ENCODE measurements around the gene MKLN1.
"Not testable (repeated sequence)": the region's sequence is repeated elsewhere in the genome, so short reads cannot be mapped to it uniquely, and the experiment has no call there.

The MKLN1 gene

GRCh38 chr7:131501930-131502685 is 174.4 kb downstream of the MKLN1 start:
- DNase-seq (ENCODE audit: low read depth), result no peak

DNA sequence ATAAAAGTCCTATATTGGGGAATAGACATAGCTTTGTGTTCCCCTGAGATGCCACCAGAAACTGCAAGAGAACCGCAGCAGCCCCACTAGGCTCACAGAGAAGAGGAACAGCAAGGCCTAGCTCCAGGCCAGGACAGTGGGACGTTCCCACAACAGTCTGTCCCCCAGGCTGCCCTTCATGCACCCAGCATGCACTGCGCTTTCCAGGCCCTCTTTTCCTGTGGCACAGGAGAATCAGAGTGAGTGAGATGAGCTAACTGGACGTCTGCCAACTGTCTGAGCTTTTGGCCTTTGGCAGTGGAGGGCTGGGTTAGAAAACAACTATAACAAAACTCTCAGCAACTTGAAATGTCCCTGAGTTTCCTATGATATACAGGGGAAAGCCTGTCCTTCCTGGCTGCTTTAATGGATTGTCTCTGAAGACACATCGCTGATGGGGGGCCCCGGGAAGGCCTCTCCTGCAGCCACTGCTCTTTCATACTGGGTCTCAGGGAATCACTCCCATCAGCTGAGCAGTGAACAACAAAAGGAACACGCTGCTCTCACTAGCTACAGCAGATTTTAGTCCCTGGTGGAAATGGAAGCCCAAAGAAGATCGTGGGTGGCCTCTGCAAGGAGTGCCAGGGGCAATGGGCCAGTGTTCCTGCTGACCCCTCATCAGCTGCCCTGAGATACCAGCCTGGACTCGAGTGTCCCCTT is 175.3 kb downstream of the MKLN1 start:
- no peak for DNase-seq (ENCODE audit: low read depth)

DNA sequence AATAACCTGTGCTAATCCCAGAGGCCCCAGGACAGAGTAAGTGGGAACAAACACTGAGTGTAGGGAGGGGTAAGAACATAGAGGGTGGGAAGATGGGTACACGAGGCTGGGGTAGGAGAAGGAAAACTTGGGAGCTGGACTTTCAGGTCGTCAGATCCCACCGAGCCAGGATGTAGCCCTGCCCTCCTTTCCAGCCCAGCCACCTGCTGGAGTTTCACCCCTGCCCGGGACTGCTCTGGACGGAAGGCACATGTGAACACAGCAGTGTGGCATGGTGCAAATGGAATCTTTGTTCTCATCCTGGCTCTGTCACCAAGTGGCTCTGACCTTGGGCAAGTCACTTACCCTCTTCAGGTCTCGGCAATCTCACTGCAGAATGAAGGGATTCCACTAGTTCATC is 176.0 kb downstream of the MKLN1 start:
- no peak for DNase-seq (ENCODE audit: low read depth)

DNA sequence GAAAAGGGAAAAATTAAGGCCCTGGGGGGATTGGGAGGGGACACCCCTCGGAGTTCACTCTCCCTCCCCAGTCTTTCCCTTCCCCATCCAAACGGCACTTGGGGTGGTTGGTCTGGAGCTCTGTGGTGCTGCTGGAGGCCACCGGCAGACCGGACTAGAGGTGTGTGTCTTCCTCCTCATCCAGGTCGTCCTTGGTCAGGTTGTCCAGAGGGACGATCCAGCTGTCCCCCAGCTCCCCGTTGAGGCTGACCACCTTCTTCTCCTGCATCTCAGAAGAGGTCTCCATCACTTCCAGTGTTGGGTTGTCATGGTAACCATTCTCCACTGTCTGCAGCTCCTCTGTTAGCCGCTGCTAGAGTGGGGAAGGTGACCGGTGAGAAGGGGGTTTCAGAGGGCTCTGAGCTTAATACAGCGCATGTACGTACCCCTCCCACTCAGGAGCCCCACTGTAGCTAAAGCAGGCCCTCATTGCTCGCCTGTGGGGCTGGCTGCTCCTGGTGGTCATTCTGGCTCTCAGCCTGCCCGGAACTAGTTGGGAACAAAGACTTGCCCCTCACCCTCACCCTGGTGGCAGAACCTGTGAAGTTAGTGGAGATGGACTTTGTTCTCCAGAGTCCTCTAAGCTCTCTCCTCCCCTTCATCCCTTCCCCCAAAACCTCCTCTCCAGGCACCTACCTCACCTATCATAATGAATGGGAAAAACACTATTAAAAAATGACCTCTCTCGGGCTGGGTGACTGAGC is 176.7 kb downstream of the MKLN1 start:
- DNase-seq (ENCODE audit: low read depth), result no peak

DNA sequence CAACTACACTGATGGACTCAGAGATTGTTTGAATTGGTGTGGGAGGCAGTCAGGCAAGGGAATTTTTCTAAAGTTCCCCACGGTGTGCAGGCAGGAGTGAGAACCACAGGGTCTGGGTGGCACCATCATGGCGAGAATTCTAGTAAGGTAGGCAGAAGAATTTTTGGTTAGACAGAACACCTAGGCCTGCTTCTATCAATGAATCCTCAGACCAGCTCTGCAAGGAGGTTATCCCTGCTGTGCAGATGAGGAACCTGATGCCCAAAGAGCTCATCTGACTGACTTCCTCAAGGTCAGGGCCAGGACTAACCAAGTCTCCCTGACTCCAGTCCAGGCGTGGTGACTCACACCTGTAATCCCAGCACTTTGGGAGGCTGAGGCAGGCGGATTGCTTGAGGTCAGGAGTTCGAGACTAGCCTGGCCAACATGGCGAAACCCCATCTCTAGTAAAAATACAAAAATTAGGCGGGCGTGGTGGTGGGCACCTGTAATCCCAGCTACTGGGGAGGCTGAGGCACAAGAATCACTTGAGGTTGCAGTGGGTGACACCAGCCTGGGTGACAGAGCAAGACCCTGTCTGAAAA is 177.5 kb downstream of the MKLN1 start:
- not testable (repeated sequence) for DNase-seq (ENCODE audit: low read depth)

DNA sequence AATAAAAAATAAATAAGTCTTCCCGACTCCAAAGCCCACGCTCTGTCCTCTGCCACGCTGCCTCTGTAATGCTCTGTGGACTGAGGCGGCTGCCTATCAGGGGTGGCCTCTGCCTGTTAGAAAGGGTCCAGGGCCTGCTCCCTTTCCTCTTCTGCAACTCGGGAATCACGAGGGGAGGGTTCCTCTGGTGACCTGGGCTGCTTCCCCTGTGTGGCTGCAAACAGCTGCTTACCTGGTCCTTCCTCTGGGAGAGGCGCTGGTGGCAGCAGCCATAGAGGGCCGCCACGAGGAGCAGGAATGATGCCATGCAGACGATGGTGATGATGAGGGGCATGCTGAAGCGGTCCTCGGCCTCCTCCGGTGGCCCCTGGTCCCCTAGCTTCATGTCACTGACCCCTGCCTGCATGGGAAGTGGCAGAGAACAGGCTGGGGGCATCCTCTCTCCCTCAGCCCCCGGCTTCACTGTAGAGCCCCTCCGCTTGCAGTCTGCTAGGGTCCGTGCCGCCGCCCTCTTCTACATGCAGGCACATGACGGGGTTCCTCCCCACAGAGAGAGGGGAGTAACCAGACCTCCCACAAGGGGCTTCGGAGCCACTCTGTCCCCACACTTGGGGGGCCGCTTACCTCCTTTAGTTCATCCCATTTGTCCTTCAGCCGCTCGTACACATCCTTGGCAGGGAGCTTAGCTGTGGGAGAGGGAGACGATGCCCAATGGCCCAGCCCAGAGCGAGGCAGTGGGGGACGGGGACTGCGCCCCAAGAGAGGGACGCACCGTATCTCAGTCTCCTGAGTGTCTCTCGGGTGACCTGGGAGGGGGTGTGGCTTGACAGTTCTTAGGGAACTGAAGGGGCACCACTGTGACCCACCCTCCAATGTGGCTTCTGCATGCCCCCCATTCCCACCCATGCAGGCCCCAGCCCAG is 178.2 kb downstream of the MKLN1 start:
- no peak for DNase-seq (ENCODE audit: low read depth)

- DNase-seq (ENCODE audit: low read depth), result no peak
These were observed 178.9 kb downstream of the MKLN1 start for GRCh38 chr7:131506597-131506996.

DNA sequence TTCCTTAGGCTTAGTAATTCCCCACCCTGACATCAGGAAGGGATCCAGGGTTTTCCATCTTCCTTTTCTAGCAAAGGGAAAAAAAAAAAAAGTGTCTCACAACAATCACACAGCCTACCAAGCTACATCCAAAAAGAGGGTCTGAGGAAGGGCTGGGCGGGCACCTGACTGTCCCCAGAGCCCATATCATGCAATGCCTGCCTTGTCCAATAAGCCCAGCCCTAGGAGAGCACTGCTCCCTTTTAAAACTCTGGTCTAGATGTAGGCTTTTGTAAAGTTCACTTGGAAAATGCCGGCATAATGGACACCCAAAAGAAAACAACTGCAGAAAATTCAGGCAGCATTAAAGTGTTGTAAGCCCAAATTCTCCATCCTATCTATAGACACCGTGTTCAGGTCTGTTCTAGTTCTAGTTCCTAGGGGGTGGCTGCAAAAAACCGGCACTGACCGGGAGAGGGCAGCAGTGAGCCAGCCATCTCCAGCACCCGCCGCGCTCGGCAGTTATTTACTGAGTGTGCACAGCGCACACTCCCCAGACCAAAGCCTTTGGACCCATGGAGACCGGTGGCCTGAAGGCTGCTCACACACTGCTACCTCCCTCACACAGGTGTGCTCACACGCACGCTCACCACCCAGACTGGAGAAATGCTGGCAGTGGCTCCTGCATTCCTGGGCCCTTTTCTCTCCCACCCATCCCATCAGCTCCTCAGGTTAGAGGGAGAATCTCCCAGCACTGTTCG is 180.1 kb downstream of the MKLN1 start:
- peak; percentile 68 for DNase-seq (ENCODE audit: low read depth)

- no peak for DNase-seq (ENCODE audit: low read depth)
These were observed 181.2 kb downstream of the MKLN1 start for GRCh38 chr7:131508754-131509486.

DNA sequence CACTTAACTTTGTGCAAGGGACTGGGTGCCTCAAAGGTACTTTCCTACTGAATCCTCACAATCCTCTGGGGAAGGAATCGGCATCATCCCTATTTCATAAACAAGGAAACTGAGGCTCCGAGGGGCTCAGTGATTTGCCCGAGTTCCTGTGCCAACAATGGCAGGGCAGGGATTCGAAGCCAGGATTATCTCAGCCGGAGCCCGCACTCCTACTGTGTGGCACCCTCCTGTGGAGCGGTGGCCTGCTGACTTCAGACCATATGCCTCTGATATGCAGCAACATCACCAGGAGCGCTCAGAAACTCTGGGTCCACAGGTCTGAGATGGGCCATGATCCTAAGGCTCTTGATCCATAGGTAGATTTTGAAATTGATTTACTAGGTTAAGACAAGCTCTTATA is 182.1 kb downstream of the MKLN1 start:
- no peak for DNase-seq (ENCODE audit: low read depth)

GRCh38 chr7:131511071-131511470 is 183.4 kb downstream of the MKLN1 start:
- no peak for DNase-seq (ENCODE audit: low read depth)

DNA sequence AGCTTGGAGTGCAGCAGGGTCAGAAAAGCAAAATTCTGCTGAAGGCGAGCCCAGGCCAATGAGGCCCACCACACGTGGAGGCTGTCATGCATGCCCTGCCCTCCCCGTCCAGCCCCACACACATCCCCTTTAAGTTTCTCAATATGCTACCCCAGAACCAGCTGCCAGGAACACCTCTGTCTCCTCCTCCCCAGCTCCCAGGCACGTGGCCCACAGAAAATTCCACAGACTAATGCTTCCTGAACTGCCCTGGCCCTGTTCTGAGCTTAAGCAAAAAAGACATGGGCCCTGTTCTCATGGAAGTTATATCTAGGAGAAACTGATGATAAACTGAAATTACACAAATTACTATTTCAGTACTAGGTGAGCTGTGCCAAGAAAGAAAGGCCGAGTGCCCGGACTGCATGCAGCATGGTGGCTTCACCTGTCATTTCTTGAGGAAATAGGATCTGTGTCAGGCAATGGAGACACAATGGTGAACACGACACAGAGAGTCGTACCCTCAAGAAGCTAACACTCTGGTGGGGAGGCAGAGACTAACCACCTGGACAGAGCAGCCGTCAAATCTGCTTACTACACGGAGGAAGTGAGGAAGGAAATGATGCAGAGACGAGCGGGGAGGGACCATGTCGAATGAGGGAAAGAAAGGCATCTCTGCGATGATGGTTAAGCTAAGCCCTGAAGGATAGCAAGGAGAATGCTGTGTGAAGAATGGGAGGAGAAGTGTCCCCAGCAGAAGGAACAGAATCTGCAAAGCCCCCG is 184.3 kb downstream of the MKLN1 start:
- no peak for DNase-seq (ENCODE audit: low read depth)

GRCh38 chr7:131513245-131514061 is 185.8 kb downstream of the MKLN1 start:
- DNase-seq (ENCODE audit: low read depth), result peak; percentile 68

DNA sequence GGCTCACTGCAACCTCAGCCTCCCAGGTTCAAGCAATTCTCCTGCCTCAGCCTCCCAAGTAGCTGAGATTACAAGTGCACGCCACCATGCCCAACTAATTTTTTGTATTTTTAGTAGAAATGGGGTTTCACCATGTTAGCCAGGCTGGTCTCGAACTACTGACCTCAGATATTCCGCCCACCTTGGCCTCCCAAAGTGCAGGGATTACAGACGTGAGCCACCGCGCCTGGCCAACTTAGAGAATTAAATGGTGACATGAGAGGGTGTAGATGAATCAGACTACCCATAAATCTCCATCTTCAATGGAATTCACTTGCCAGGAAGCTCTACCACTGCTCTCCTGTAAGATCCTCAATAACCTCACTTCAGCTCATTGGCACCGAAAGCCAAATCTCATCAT is 187.8 kb downstream of the MKLN1 start:
- DNase-seq (ENCODE audit: low read depth), result not testable (repeated sequence)

GRCh38 chr7:131517218-131517923 is 189.7 kb downstream of the MKLN1 start:
- no peak for DNase-seq (ENCODE audit: low read depth)

GRCh38 chr7:131518626-131519025 is 190.9 kb downstream of the MKLN1 start:
- no peak for DNase-seq (ENCODE audit: low read depth)

DNA sequence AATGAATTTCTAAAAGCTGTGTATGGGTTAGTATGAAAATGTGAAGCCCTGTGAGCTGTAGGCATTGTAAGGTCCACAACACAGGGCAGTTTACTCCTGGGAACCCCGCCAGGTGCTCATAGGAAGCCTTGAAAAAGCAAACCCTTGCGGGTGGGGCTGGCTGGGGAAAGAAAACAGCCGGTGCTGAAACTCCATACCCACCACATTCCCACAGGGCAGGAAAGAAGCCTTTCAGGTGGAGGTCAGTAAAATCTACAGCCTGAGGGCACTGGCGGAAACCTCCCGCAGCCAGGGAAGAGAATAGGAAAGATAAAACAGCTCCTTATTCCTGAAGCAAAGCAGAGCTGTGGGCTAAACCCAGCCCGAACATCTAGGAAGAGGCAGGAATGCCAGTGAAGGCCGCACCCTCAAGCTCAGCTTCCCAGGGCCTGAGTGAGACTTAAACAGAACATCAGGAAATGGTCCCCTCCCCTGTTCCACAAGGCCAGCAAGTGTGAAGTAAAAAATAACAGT is 194.0 kb downstream of the MKLN1 start:
- DNase-seq (ENCODE audit: low read depth), result no peak
